IMR-90 (cell line): ENCODE results near the gene ZNF423. TPM values are rescaled to one million over a fixed set of nuclear protein-coding genes. Genes with fewer than 3 reads are reported as not detected.

ENCODE experiments used
- ATAC-seq: fragments of 200-7000 bp; cut with Tn5 transposase; 2 replicates; pipeline ENCODE4 v1.9.1; 2020; ENCODE audit warnings: low read depth, mild to moderate bottlenecking, moderate library complexity
- BruUV-seq: library from RNA; stranded (reverse); fragments of 400-500 nt; replicated peaks from 2 replicates; lab custom pipeline; 2021; lab: Mats Ljungman, UMichigan
- CTCF ChIA-PET: fragments of 300-600 bp; formaldehyde crosslinking; extraction: SDS; loops from one replicate; lab custom pipeline; 2021; ENCODE audit warnings: antibody characterized with exemption; lab: Yijun Ruan, JAX
- POLR2A ChIA-PET: fragments of 300-600 bp; sonication (Branson Sonifier 250); formaldehyde crosslinking; loops from one replicate; lab custom pipeline; 2022; ENCODE audit warnings: antibody characterized with exemption; ENCODE audit not compliant: unreplicated experiment; lab: Charles Lee
- DNase-seq: peaks from one replicate; pipeline ENCODE4 v3.0.0; 2013
- H2AFZ ChIP-seq: replicated peaks from 2 replicates; pipeline ENCODE3; 2013; ENCODE audit warnings: low read length, mild to moderate bottlenecking; ENCODE audit not compliant: poor library complexity
- H2AK5ac ChIP-seq: 2 replicates; pipeline ENCODE4 v1.6.1; 2013; ENCODE audit warnings: low read depth, low read length, inconsistent platforms
- H2AK9ac ChIP-seq: replicated peaks from 2 replicates; pipeline ENCODE3; 2013; ENCODE audit warnings: mild to moderate bottlenecking, low read depth, low read length, moderate library complexity; ENCODE audit not compliant: poor library complexity
- H2BK120ac ChIP-seq: 2 replicates; pipeline ENCODE4 v1.6.1; 2013; ENCODE audit warnings: low read depth, low read length, inconsistent platforms
- H2BK15ac ChIP-seq: 3 replicates; pipeline ENCODE4 v1.6.1; 2013; ENCODE audit warnings: low read depth, low read length, inconsistent platforms
- H2BK20ac ChIP-seq: 2 replicates; pipeline ENCODE4 v1.6.1; 2013; ENCODE audit warnings: low read depth, mild to moderate bottlenecking, inconsistent platforms, low read length, moderate library complexity
- H2BK5ac ChIP-seq: 2 replicates; pipeline ENCODE4 v1.6.1; 2013; ENCODE audit warnings: mild to moderate bottlenecking, low read depth, low read length, inconsistent platforms; ENCODE audit not compliant: poor library complexity, severe bottlenecking
- H3K14ac ChIP-seq: replicated peaks from 2 replicates; pipeline ENCODE4 v1.6.1; 2013; ENCODE audit warnings: low read depth, low read length, inconsistent platforms
- H3K18ac ChIP-seq: 2 replicates; pipeline ENCODE4 v1.6.1; 2013; ENCODE audit warnings: low read depth, low read length, control low read depth
- H3K23ac ChIP-seq: 2 replicates; pipeline ENCODE4 v1.6.1; 2013; ENCODE audit warnings: low read depth, low read length, inconsistent platforms
- H3K27ac ChIP-seq: 2 replicates; pipeline ENCODE4 v1.5.1; 2013; ENCODE audit warnings: mild to moderate bottlenecking, control low read depth, low read length; ENCODE audit not compliant: insufficient read depth
- H3K27me3 ChIP-seq: 2 replicates; pipeline ENCODE4 v1.6.1; 2013; ENCODE audit warnings: low read length; ENCODE audit not compliant: control insufficient read depth, insufficient read depth
- H3K36me3 ChIP-seq: 2 replicates; pipeline ENCODE4 v1.6.1; 2013; ENCODE audit warnings: low read length, mixed read lengths; ENCODE audit not compliant: control insufficient read depth, insufficient read depth
- H3K4ac ChIP-seq: 2 replicates; pipeline ENCODE4 v1.6.1; 2013; ENCODE audit warnings: low read depth, low read length, inconsistent platforms
- H3K4me1 ChIP-seq: 2 replicates; pipeline ENCODE4 v1.6.1; 2013; ENCODE audit warnings: low read length, mixed read lengths; ENCODE audit not compliant: control insufficient read depth, insufficient read depth
- H3K4me2 ChIP-seq: 2 replicates; pipeline ENCODE4 v1.6.1; 2013; ENCODE audit warnings: low read depth, mild to moderate bottlenecking, control low read depth, low read length, moderate library complexity
- H3K4me3 ChIP-seq: 2 replicates; pipeline ENCODE4 v1.5.1; 2013; ENCODE audit warnings: low read depth, mild to moderate bottlenecking, control low read depth, low read length, moderate library complexity; ENCODE audit not compliant: insufficient read depth
- H3K56ac ChIP-seq: 2 replicates; pipeline ENCODE4 v1.6.1; 2013; ENCODE audit warnings: low read length, inconsistent platforms; ENCODE audit not compliant: insufficient read depth; ENCODE audit errors: extremely low read depth
- H3K79me1 ChIP-seq, 2 experiments: 2 replicates each; pipeline ENCODE4 v1.6.1; 2013; ENCODE audit warnings: low read length in 2 of 2, inconsistent platforms in 1 of 2, low read depth in 1 of 2
- H3K9ac ChIP-seq: 2 replicates; pipeline ENCODE4 v1.6.1; 2013; ENCODE audit warnings: low read depth, low read length, control low read depth
- H3K9me1 ChIP-seq: 2 replicates; pipeline ENCODE4 v1.6.1; 2013; ENCODE audit warnings: low read length, inconsistent platforms; ENCODE audit not compliant: insufficient read depth
- H3K9me3 ChIP-seq: 2 replicates; pipeline ENCODE4 v1.6.1; 2013; ENCODE audit warnings: low read length; ENCODE audit not compliant: control insufficient read depth, insufficient read depth
- H4K20me1 ChIP-seq: 2 replicates; pipeline ENCODE4 v1.6.1; 2013; ENCODE audit warnings: low read length, inconsistent platforms; ENCODE audit not compliant: insufficient read depth
- H4K5ac ChIP-seq: 2 replicates; pipeline ENCODE4 v1.6.1; 2013; ENCODE audit warnings: mild to moderate bottlenecking, low read depth, low read length, control low read depth
- H4K8ac ChIP-seq, 2 experiments: 2 replicates each; pipeline ENCODE4 v1.6.1; 2013; ENCODE audit warnings: low read depth in 2 of 2, low read length in 2 of 2, control low read depth in 1 of 2, inconsistent platforms in 1 of 2
- H4K91ac ChIP-seq: 2 replicates; pipeline ENCODE4 v1.6.1; 2013; ENCODE audit warnings: low read depth, low read length, inconsistent platforms; ENCODE audit not compliant: insufficient read depth
- BHLHE40 ChIP-seq: fragments of 150-350 bp; IDR thresholded peaks from 2 replicates; pipeline ENCODE4 v1.6.1; 2016; ENCODE audit warnings: mild to moderate bottlenecking, low read depth, low read length
- CEBPB ChIP-seq: IDR thresholded peaks from 2 replicates; pipeline ENCODE4 v1.6.1; 2012; ENCODE audit warnings: low read depth, low read length, improper control_type of control experiment
- CHD1 ChIP-seq: IDR thresholded peaks from 2 replicates; pipeline ENCODE4 v1.6.1; 2012; ENCODE audit warnings: low read depth, low read length, improper control_type of control experiment
- ELK1 ChIP-seq: fragments of 150-350 bp; IDR thresholded peaks from 2 replicates; pipeline ENCODE4 v1.6.1; 2016; ENCODE audit warnings: low read depth, mild to moderate bottlenecking, low read length, moderate library complexity, borderline replicate concordance
- MAFK ChIP-seq: IDR thresholded peaks from 2 replicates; pipeline ENCODE4 v1.6.1; 2012; ENCODE audit warnings: low read depth, low read length, improper control_type of control experiment
- MAZ ChIP-seq: IDR thresholded peaks from 2 replicates; pipeline ENCODE4 v1.6.1; 2012; ENCODE audit warnings: low read depth, mild to moderate bottlenecking, low read length, improper control_type of control experiment, moderate library complexity, borderline replicate concordance
- MXI1 ChIP-seq: IDR thresholded peaks from 2 replicates; pipeline ENCODE4 v1.6.1; 2012; ENCODE audit warnings: low read depth, mild to moderate bottlenecking, low read length, moderate library complexity, borderline replicate concordance
- NFE2L2 ChIP-seq: fragments of 150-350 bp; IDR thresholded peaks from 2 replicates; pipeline ENCODE4 v1.6.1; 2016; ENCODE audit warnings: low read depth, mild to moderate bottlenecking, low read length
- POLR2A ChIP-seq: IDR thresholded peaks from 2 replicates; pipeline ENCODE4 v1.6.1; 2012; ENCODE audit warnings: mild to moderate bottlenecking, low read depth, low read length
- RAD21 ChIP-seq: IDR thresholded peaks from 2 replicates; pipeline ENCODE4 v1.6.1; 2012; ENCODE audit warnings: low read length, improper control_type of control experiment
- RFX5 ChIP-seq: IDR thresholded peaks from 2 replicates; pipeline ENCODE4 v1.8.0; 2012; ENCODE audit warnings: low read depth, mild to moderate bottlenecking, low read length, moderate library complexity
- SMC3 ChIP-seq: fragments of 150-350 bp; IDR thresholded peaks from 2 replicates; pipeline ENCODE4 v1.6.1; 2016; ENCODE audit warnings: low read depth, mild to moderate bottlenecking, antibody characterized with exemption, low read length, moderate library complexity
- USF2 ChIP-seq: fragments of 150-350 bp; IDR thresholded peaks from 2 replicates; pipeline ENCODE4 v1.6.1; 2017; ENCODE audit warnings: mild to moderate bottlenecking, antibody characterized with exemption, low read length, low read depth
- WGBS, 2 experiments: methylation state at CpG; one replicate each; pipeline versions ENCODE4 v1.1.5 to v1.1.7; 2013; ENCODE audit warnings: missing lambda C conversion rate in 2 of 2; ENCODE audit not compliant: insufficient read length in 1 of 2; ENCODE audit errors: extremely low coverage in 2 of 2; 5-methylcytosine and 5-hydroxymethylcytosine counted together
- dilution Hi-C: fragments of 300-500 bp; cut with HindIII; formaldehyde crosslinking; loops from one replicate; pipeline ENCODE4 v1.14.3; 2018; ENCODE audit warnings: low sequenced_read_pairs; ENCODE audit not compliant: unreplicated experiment
- in situ Hi-C: fragments of 300-500 bp; cut with MboI; formaldehyde crosslinking; loops from 3 replicates; pipeline ENCODE4 v1.14.3; 2019; ENCODE audit warnings: low sequenced_read_pairs, inconsistent platforms, mixed read lengths
- intact Hi-C: fragments of 100-400 bp; cut with micrococcal nuclease; formaldehyde crosslinking; loops from 2 replicates; pipeline ENCODE4 v1.10.0; 2022
- polyA plus RNA-seq, 3 experiments: library from polyadenylated mRNA; depleted of rRNA; stranded (reverse); fragments of >200 nt; gene quantifications; 2 replicates each; pipeline ENCODE4 v1.2.3, GENCODE V29; 2012; ENCODE audit warnings: low replicate concordance in 1 of 3
- total RNA-seq: library from RNA; depleted of rRNA; stranded (reverse); fragments of >200 nt; gene quantifications from 2 replicates; pipeline ENCODE4 v1.2.3, GENCODE V29; 2012

The ZNF423 gene
- total and polyA plus RNA-seq, 2 of the 4 experiments (the other 2 are of a cell fraction) = under 0.01 to 0.10 TPM

GRCh38 chr16:49482690-49483089 is 373.2 kb downstream of the ZNF423 start:
- no peak overlapping the region for H4K8ac ChIP-seq
- 0% methylated on average over 1 of the region's 8 CpGs; no CpG with 5 or more reads in 1 of the 2 experiments for WGBS, 2 experiments
- intact Hi-C loops = no loop called here
- H3K27ac ChIP-seq = no peak overlapping the region
- no peak overlapping the region for H2AK5ac ChIP-seq
- in situ Hi-C loops = no loop called here
- dilution Hi-C loops = no loop called here
- no peak for TF ChIP-seq RFX5
- TF ChIP-seq MAFK = no peak
- no peak for TF ChIP-seq CEBPB
- no peak for TF ChIP-seq POLR2A
- TF ChIP-seq ELK1 = no peak
- no peak for TF ChIP-seq CHD1
- no peak for TF ChIP-seq USF2
- no peak for TF ChIP-seq MXI1
- TF ChIP-seq RAD21 = no peak
- TF ChIP-seq NFE2L2 = no peak
- no peak for TF ChIP-seq SMC3
- no peak for TF ChIP-seq MAZ
- no peak for TF ChIP-seq BHLHE40
- no peaks in the 10 kb centered on the region for H3K9me1 ChIP-seq
- H2AFZ ChIP-seq = no peak overlapping the region
- no peak overlapping the region for H3K23ac ChIP-seq
- H3K4ac ChIP-seq = no peak overlapping the region
- H2BK20ac ChIP-seq = no peak overlapping the region
- no peak overlapping the region for H3K4me2 ChIP-seq
- no peaks in the 10 kb centered on the region for H3K79me1 ChIP-seq
- H3K14ac ChIP-seq = no peak overlapping the region
- no peak overlapping the region for H2BK120ac ChIP-seq
- no peak overlapping the region for H3K4me3 ChIP-seq
- H3K4me1 ChIP-seq = no peaks in the 10 kb centered on the region
- no peak overlapping the region for H2AK9ac ChIP-seq
- no peaks in the 10 kb centered on the region for H3K9me3 ChIP-seq
- POLR2A ChIA-PET = no interaction called here
- no peak for DNase-seq
- no peak overlapping the region for H3K56ac ChIP-seq
- CTCF ChIA-PET = no interaction called here
- no peak overlapping the region for H2BK5ac ChIP-seq
- no peak overlapping the region for H3K9ac ChIP-seq
- no peak overlapping the region for H4K91ac ChIP-seq
- ATAC-seq = no peak
- no peak overlapping the region for H4K5ac ChIP-seq
- H3K36me3 ChIP-seq = no peaks in the 10 kb centered on the region
- no peaks in the 10 kb centered on the region for H4K20me1 ChIP-seq
- H2BK15ac ChIP-seq = no peak overlapping the region
- BruUV-seq = no TSS peak
- no peaks in the 10 kb centered on the region; the same call in 1 of the 2 replicates for H3K27me3 ChIP-seq
- no peak overlapping the region for H3K18ac ChIP-seq
